Calu3 (cell line): Measurements from ENCODE around the gene MGAT5. TPM values are rescaled to one million over a fixed set of nuclear protein-coding genes. Genes with fewer than 3 reads are reported as not detected.

Experiments used
- BruUV-seq: library from RNA; stranded (reverse); fragments of 400-500 nt; replicated peaks from 2 replicates; lab custom pipeline; 2021; lab: Mats Ljungman, UMichigan
- CTCF ChIA-PET: fragments of 300-600 bp; sonication (Branson Sonifier 250); formaldehyde crosslinking; loops from one replicate; lab custom pipeline; 2022; ENCODE audit warnings: antibody characterized with exemption; lab: Charles Lee
- DNase-seq: peaks from one replicate; pipeline ENCODE4 v3.0.0; 2022
- H3K27ac Mint-ChIP-seq: one replicate; pipeline ENCODE4 v1.8.0; 2022; ENCODE audit warnings: mixed read lengths; ENCODE audit not compliant: unreplicated experiment
- H3K27me3 Mint-ChIP-seq: one replicate; pipeline ENCODE4 v1.8.0; 2022; ENCODE audit warnings: mixed read lengths; ENCODE audit not compliant: unreplicated experiment
- H3K36me3 Mint-ChIP-seq: one replicate; pipeline ENCODE4 v1.8.0; 2022; ENCODE audit warnings: mild to moderate bottlenecking, moderate library complexity, mixed read lengths; ENCODE audit not compliant: insufficient read depth, unreplicated experiment
- H3K4me1 Mint-ChIP-seq: one replicate; pipeline ENCODE4 v1.8.0; 2022; ENCODE audit warnings: mild to moderate bottlenecking, low read depth, mixed read lengths; ENCODE audit not compliant: unreplicated experiment
- H3K4me3 Mint-ChIP-seq: one replicate; pipeline ENCODE4 v1.8.0; 2022; ENCODE audit warnings: mild to moderate bottlenecking, low read depth, moderate library complexity, mixed read lengths; ENCODE audit not compliant: unreplicated experiment
- H3K9me3 Mint-ChIP-seq: one replicate; pipeline ENCODE4 v1.8.0; 2022; ENCODE audit warnings: low read depth, mixed read lengths; ENCODE audit not compliant: unreplicated experiment
- CTCF ChIP-seq: fragments of 200-600 bp; IDR thresholded peaks from one replicate; pipeline ENCODE4 v1.8.0; 2022; ENCODE audit warnings: antibody characterized with exemption; ENCODE audit not compliant: unreplicated experiment
- intact Hi-C: fragments of 100-400 bp; cut with micrococcal nuclease; formaldehyde crosslinking; loops from one replicate; pipeline ENCODE4 v1.10.0; 2022; ENCODE audit not compliant: unreplicated experiment
- total RNA-seq: library from RNA; stranded (reverse); gene quantifications from 2 replicates; pipeline ENCODE4 v1.2.3, GENCODE V29; 2022

Gene MGAT5
- total RNA-seq, 1 experiment from 2014 or later: 129 TPM

- no TSS peak for BruUV-seq
- intact Hi-C loops: loop anchor here (5.0 to 10.0 kb wide), 2 partner anchors 165 to 363 kb away; no protein-coding TSS in a partner anchor
- H3K9me3 Mint-ChIP-seq: no peaks in the 10 kb centered on the region
- H3K36me3 Mint-ChIP-seq: peaks cover 15% of the 10 kb centered on the region
- peaks cover 49% of the 10 kb centered on the region for H3K4me1 Mint-ChIP-seq
- CTCF ChIA-PET: no interaction called here
- H3K27me3 Mint-ChIP-seq: no peaks in the 10 kb centered on the region
- no peak overlapping the region for H3K4me3 Mint-ChIP-seq
- no peak for TF ChIP-seq CTCF
- DNase-seq: no peak
- H3K27ac Mint-ChIP-seq: no peak overlapping the region
These were observed 6.2 kb upstream of the MGAT5 start for GRCh38 chr2:134247679-134248078.

- Mint-ChIP-seq H3K9me3 (no peaks in the 10 kb centered on the region), H3K4me3 (no peak overlapping the region), H3K27ac (no peak overlapping the region), H3K36me3 (peaks cover 15% of the 10 kb centered on the region), H3K27me3 (no peaks in the 10 kb centered on the region), H3K4me1 (peaks cover 42% of the 10 kb centered on the region)
- intact Hi-C loops: loop anchor here (5.0 to 10.0 kb wide), 2 partner anchors 163 to 364 kb away; no protein-coding TSS in a partner anchor
- no TSS peak for BruUV-seq
- CTCF ChIA-PET: no interaction called here
- no peak for TF ChIP-seq CTCF
- no peak for DNase-seq
These were observed 5.0 kb upstream of the MGAT5 start for GRCh38 chr2:134248913-134249312.

- TF ChIP-seq CTCF: no peak
- CTCF ChIA-PET: no interaction called here
These were observed 4.1 kb upstream of the MGAT5 start for GRCh38 chr2:134249755-134250154.

GRCh38 chr2:134250840-134251461 is 2.9 kb upstream of the MGAT5 start:
- TF ChIP-seq CTCF: no peak
- intact Hi-C loops: no loop called here
- CTCF ChIA-PET: interaction anchor here (0.9 kb wide), 1 partner anchor 23 kb away, joined by 3 read pairs; no protein-coding TSS in a partner anchor
- Mint-ChIP-seq H3K27ac (no peak overlapping the region), H3K4me1 (peaks cover 25% of the 10 kb centered on the region), H3K36me3 (peaks cover 9% of the 10 kb centered on the region), H3K9me3 (no peaks in the 10 kb centered on the region), H3K4me3 (no peak overlapping the region), H3K27me3 (no peaks in the 10 kb centered on the region)
- DNase-seq: no peak
- no TSS peak for BruUV-seq

More at GRCh38 chr2:134249755-134250154, 4.1 kb upstream of the MGAT5 start:
- peaks cover 15% of the 10 kb centered on the region for H3K36me3 Mint-ChIP-seq
- no peaks in the 10 kb centered on the region for H3K27me3 Mint-ChIP-seq
- no peak overlapping the region for H3K4me3 Mint-ChIP-seq
- H3K4me1 Mint-ChIP-seq: peaks cover 37% of the 10 kb centered on the region
- H3K27ac Mint-ChIP-seq: no peak overlapping the region
- H3K9me3 Mint-ChIP-seq: no peaks in the 10 kb centered on the region
- no TSS peak for BruUV-seq
- no peak for DNase-seq
- intact Hi-C loops: loop anchor here (5.0 to 10.0 kb wide), 2 partner anchors 163 to 365 kb away; no protein-coding TSS in a partner anchor
